Large intestine (tissue), 3 donors: Measurements from ENCODE around the gene PRDM11. TPM values are rescaled to one million over a fixed set of nuclear protein-coding genes. Genes with fewer than 3 reads are reported as not detected.

Experiments
- DNase-seq, 2 donors: peaks; one replicate each; pipeline versions ENCODE4 v3.0.0 to v3.0.0-alpha.2; 2013
- H3K27ac ChIP-seq: one replicate; pipeline ENCODE4 v1.5.1; 2013; ENCODE audit warnings: low read length
- H3K27me3 ChIP-seq: 2 replicates; pipeline ENCODE4 v1.6.1; 2013; ENCODE audit warnings: low read length; ENCODE audit not compliant: control insufficient read depth, insufficient read depth
- H3K36me3 ChIP-seq: 2 replicates; pipeline ENCODE4 v1.6.1; 2013; ENCODE audit warnings: low read length; ENCODE audit not compliant: control insufficient read depth, insufficient read depth
- H3K4me1 ChIP-seq: one replicate; pipeline ENCODE4 v1.6.1; 2013; ENCODE audit warnings: low read length; ENCODE audit not compliant: control insufficient read depth, insufficient read depth
- H3K4me3 ChIP-seq: one replicate; pipeline ENCODE4 v1.5.1; 2013; ENCODE audit warnings: low read length
- H3K9me3 ChIP-seq: one replicate; pipeline ENCODE4 v1.6.1; 2013; ENCODE audit warnings: mild to moderate bottlenecking, low read depth, low read length, moderate library complexity; ENCODE audit not compliant: control insufficient read depth
- WGBS: methylation state at CpG from one replicate; pipeline ENCODE4 v1.1.5; 2013; ENCODE audit warnings: low lambda C conversion rate; ENCODE audit not compliant: insufficient coverage; 5-methylcytosine and 5-hydroxymethylcytosine counted together
- polyA plus RNA-seq: library from polyadenylated mRNA; unstranded; fragments of 120-200 nt; gene quantifications from one replicate; pipeline ENCODE4 v1.2.1, GENCODE V29; 2013

Gene PRDM11
- polyA plus RNA-seq, 1 donor: 23.4 TPM

- DNase-seq: no peak
- Histone ChIP-seq H3K27ac (no peak overlapping the region), H3K27me3 (peaks cover 5% of the 10 kb centered on the region), H3K9me3 (no peaks in the 10 kb centered on the region), H3K4me1 (peaks cover 14% of the 10 kb centered on the region), H3K4me3 (no peak overlapping the region), H3K36me3 (no peaks in the 10 kb centered on the region)
- WGBS: no CpG with 5 or more reads among the region's 8 CpGs
Observed at GRCh38 chr11:45149483-45150056, 3.1 kb downstream of the PRDM11 start.

GRCh38 chr11:45150301-45150700 lies 3.9 kb downstream of the PRDM11 start:
- Histone ChIP-seq H3K9me3 (no peaks in the 10 kb centered on the region), H3K4me1 (peaks cover 21% of the 10 kb centered on the region), H3K27me3 (peaks cover 2% of the 10 kb centered on the region), H3K36me3 (no peaks in the 10 kb centered on the region), H3K27ac (no peak overlapping the region), H3K4me3 (no peak overlapping the region)
- DNase-seq: no peak
- no CpG with 5 or more reads among the region's 2 CpGs for WGBS

DNA sequence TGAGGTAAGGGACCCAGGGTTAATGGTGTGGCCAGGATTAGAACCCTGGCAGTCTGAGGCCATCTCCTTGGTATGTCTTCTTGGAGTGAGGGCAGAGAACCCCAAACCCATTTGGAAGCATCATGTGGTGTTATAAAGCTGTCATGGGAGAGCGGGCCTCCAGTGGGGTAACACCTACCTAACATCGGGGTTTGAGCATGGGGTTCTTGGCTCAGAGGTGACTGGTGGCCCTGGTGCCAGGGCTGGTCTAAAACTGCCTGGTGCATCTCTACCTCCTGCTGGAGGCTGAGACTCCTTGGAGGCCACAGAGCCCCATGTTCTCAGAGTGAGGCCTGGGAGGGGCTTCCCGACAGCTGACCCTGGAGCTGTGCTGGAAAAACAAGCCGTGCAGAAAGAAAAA lies 4.5 kb downstream of the PRDM11 start:
- WGBS: no CpG with 5 or more reads among the region's 4 CpGs
- Histone ChIP-seq H3K4me1 (peaks cover 18% of the 10 kb centered on the region), H3K27ac (no peak overlapping the region), H3K9me3 (no peaks in the 10 kb centered on the region), H3K4me3 (no peak overlapping the region), H3K27me3 (no peaks in the 10 kb centered on the region), H3K36me3 (no peaks in the 10 kb centered on the region)
- no peak for DNase-seq

DNA sequence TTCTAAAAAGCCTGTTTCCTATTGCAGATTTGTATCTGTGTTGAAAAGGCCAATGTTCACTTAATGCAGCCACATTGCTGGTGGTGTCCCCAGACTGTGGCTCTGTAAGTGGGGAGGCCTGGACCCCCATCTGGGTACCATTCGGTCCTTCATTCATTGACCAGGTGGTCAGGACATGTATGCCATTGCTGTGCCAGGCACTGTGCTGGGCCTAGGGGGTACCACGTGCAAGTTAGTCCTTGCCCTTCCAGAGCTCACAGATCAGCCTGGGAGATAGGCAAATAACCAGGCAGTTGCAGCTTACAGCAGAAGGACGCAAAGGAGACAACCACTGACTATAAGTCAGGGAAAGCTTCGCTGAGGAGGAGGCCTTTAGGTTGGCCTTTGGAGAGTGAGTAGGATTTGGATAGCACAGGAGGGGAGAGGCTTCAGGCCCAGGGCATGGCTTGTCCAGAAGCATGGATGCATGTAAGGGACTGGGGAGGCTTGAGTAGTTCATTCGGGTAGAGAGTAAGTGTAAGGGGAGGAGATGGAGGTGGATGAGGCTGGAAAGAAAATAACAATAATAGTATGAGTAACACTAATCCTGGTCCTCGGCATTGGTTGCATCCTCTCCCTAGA lies 5.0 kb downstream of the PRDM11 start:
- H3K4me3 ChIP-seq: no peak overlapping the region
- H3K36me3 ChIP-seq: no peaks in the 10 kb centered on the region
- no peaks in the 10 kb centered on the region for H3K9me3 ChIP-seq
- no peaks in the 10 kb centered on the region for H3K27me3 ChIP-seq
- no peak overlapping the region for H3K27ac ChIP-seq
- peaks cover 20% of the 10 kb centered on the region for H3K4me1 ChIP-seq
- WGBS: 100% methylated on average over 2 of the region's 6 CpGs
- DNase-seq: no peak

GRCh38 chr11:45152740-45153595 lies 6.5 kb downstream of the PRDM11 start:
- Histone ChIP-seq H3K4me3 (no peak overlapping the region), H3K27ac (no peak overlapping the region), H3K36me3 (no peaks in the 10 kb centered on the region), H3K9me3 (no peaks in the 10 kb centered on the region), H3K4me1 (peaks cover 33% of the 10 kb centered on the region), H3K27me3 (no peaks in the 10 kb centered on the region)
- DNase-seq: no peak
- WGBS: 100% methylated on average over 1 of the region's 14 CpGs

DNA sequence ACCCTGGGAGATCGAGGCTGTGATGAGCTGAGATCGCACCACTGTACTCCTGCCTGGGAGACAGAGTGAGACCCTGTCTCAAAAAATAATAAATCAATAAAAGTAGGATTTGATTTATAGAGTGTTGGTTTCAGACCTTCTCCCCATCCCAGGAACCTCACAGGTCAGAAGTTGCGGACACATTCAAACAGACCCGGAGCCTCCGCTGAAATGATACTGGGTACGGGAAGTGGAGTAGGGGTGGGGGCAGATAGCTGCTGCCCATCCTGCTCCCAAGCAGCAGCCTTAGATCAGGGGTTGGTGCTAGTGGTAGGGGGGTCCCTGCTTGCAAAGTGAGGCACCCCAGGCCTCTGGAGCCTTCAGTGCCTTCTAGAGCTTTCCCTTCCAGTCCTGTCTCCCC lies 7.8 kb downstream of the PRDM11 start:
- no peaks in the 10 kb centered on the region for H3K9me3 ChIP-seq
- no peak overlapping the region for H3K27ac ChIP-seq
- H3K4me3 ChIP-seq: no peak overlapping the region
- H3K4me1 ChIP-seq: peaks cover 40% of the 10 kb centered on the region
- WGBS: no CpG with 5 or more reads among the region's 6 CpGs
- no peaks in the 10 kb centered on the region for H3K36me3 ChIP-seq
- H3K27me3 ChIP-seq: no peaks in the 10 kb centered on the region
- DNase-seq: no peak

DNA sequence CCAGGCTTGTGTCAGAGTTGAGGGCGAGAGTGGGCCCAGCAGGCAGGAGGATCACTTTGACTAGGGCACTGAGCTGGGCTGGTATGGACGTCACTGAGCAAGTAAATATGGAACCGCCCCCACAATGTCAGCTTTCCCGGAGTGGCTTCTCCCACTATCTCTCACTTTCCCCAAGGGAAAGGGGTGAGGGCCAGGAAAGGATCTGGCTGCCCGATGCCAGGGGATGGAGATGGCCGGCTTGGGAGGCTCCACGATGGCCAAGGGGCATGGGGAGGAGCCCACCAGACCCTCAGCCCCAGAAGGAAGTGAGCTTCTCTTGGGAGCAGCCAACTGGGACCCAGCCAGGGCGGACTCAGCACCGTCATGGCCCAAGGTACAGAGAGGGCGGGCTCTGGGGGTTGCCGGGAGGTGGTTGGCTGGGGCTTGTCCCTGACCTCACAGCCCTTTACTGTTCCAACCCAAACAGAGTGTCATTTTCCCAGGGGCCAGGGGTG lies 8.7 kb downstream of the PRDM11 start:
- no CpG with 5 or more reads among the region's 11 CpGs for WGBS
- no peaks in the 10 kb centered on the region for H3K27me3 ChIP-seq
- no peak overlapping the region for H3K4me3 ChIP-seq
- H3K27ac ChIP-seq: peak overlapping the region; percentile 6
- peaks cover 47% of the 10 kb centered on the region for H3K4me1 ChIP-seq
- no peaks in the 10 kb centered on the region for H3K9me3 ChIP-seq
- no peaks in the 10 kb centered on the region for H3K36me3 ChIP-seq
- peak in 1 of 2 donors; percentile 34 for DNase-seq

DNA sequence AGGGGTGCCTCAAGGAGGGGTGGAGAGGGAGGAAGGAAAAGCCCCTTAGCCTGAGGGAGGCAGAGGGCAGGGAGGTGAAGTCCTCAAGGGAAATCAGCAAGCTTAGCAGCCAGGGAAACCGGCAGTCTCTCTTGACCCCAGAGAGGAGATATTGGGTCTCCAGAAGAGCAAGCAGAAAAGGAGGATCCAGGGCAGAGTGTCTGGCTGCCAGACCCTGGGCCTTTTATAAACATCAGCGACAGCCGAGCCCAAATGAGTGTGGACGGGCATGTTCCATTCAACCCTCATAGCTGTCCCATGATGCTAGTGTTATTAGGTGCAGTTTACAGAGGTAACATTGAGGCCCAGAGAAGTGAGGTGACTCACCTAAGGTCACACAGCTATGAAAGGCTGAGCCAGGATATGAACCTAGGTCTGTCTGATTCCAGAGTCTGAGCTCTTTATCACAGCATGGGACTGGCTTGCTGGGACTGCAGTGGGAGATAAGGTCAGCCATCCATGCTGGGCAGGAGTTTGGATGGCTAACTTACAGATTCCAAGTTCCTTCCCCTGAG lies 9.3 kb downstream of the PRDM11 start:
- Histone ChIP-seq H3K9me3 (no peaks in the 10 kb centered on the region), H3K4me1 (peaks cover 47% of the 10 kb centered on the region), H3K27ac (peak overlapping the region; percentile 6), H3K36me3 (no peaks in the 10 kb centered on the region), H3K27me3 (no peaks in the 10 kb centered on the region), H3K4me3 (no peak overlapping the region)
- no CpG with 5 or more reads among the region's 4 CpGs for WGBS
- DNase-seq: no peak

- no peaks in the 10 kb centered on the region for H3K27me3 ChIP-seq
- no peak overlapping the region for H3K4me3 ChIP-seq
- no peaks in the 10 kb centered on the region for H3K36me3 ChIP-seq
- H3K9me3 ChIP-seq: no peaks in the 10 kb centered on the region
- H3K27ac ChIP-seq: peak overlapping the region; percentile 77
- no CpG with 5 or more reads among the region's 6 CpGs for WGBS
- DNase-seq: no peak
- H3K4me1 ChIP-seq: peaks cover 47% of the 10 kb centered on the region
Observed at GRCh38 chr11:45156201-45156600, 9.8 kb downstream of the PRDM11 start.

DNA sequence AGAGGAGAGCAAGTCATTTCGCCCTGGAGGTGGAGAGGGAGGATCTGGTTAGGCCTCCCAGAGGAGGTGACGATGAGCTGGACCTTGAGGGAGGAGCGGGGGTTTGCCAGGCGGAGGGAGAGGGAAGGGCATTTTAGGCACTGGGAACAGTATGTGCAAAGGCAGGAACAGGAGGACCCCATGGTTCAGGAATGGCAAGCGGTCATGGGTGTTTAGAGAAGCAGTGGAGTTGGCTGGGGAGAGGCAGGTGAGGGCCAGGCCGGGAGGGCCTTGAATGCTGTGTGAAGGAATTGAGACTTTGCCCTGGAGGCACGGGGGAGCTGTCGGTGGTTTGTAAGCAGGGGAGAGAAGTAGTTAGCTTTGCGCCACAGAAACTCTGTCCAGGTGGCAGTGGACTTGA lies 10.3 kb downstream of the PRDM11 start:
- H3K4me3 ChIP-seq: no peak overlapping the region
- peak overlapping the region; percentile 77 for H3K27ac ChIP-seq
- WGBS: no CpG with 5 or more reads among the region's 9 CpGs
- H3K4me1 ChIP-seq: peaks cover 47% of the 10 kb centered on the region
- no peaks in the 10 kb centered on the region for H3K9me3 ChIP-seq
- no peaks in the 10 kb centered on the region for H3K27me3 ChIP-seq
- H3K36me3 ChIP-seq: no peaks in the 10 kb centered on the region
- peak; percentile 71 to 88 for DNase-seq
